Ammon's horn (tissue), 1 donor: Measurements from ENCODE around the gene LRRC8C.

ENCODE experiments used
- DNase-seq: peaks from one replicate; pipeline ENCODE4 v3.0.0-alpha.2; 2016; ENCODE audit warnings: low spot score

Gene LRRC8C

GRCh38 chr1:89633800-89634625 lies 1.1 kb downstream of the LRRC8C start:
- no peak for DNase-seq

- no peak for DNase-seq
Measured at GRCh38 chr1:89635825-89636815, 3.2 kb downstream of the LRRC8C start.

- no peak for DNase-seq
Measured at GRCh38 chr1:89637496-89637895, 4.6 kb downstream of the LRRC8C start.

GRCh38 chr1:89640440-89640839 lies 7.5 kb downstream of the LRRC8C start:
- DNase-seq, result no peak

- no peak for DNase-seq
Measured at GRCh38 chr1:89641781-89642180, 8.9 kb downstream of the LRRC8C start.

GRCh38 chr1:89643577-89643976 lies 10.7 kb downstream of the LRRC8C start:
- no peak for DNase-seq

GRCh38 chr1:89644119-89644814 lies 11.3 kb downstream of the LRRC8C start:
- DNase-seq, result no peak

- DNase-seq, result no peak
Measured at GRCh38 chr1:89646259-89646658, 13.3 kb downstream of the LRRC8C start.

- no peak for DNase-seq
Measured at GRCh38 chr1:89649783-89650182, 16.9 kb downstream of the LRRC8C start.

- no peak for DNase-seq
Measured at GRCh38 chr1:89652373-89652772, 19.5 kb downstream of the LRRC8C start.

- DNase-seq, result no peak
Measured at GRCh38 chr1:89657886-89658285, 25.0 kb downstream of the LRRC8C start.

- DNase-seq, result no peak
Measured at GRCh38 chr1:89659322-89660081, 26.6 kb downstream of the LRRC8C start.

GRCh38 chr1:89660224-89661061 lies 27.5 kb downstream of the LRRC8C start:
- DNase-seq, result no peak

GRCh38 chr1:89665941-89666340 lies 33.0 kb downstream of the LRRC8C start:
- DNase-seq, result no peak

GRCh38 chr1:89666640-89667039 lies 33.7 kb downstream of the LRRC8C start:
- no peak for DNase-seq

- no peak for DNase-seq
Measured at GRCh38 chr1:89667691-89668090, 34.8 kb downstream of the LRRC8C start.

- no peak for DNase-seq
Measured at GRCh38 chr1:89668961-89669360, 36.0 kb downstream of the LRRC8C start.

GRCh38 chr1:89669441-89669840 lies 36.5 kb downstream of the LRRC8C start:
- no peak for DNase-seq

- DNase-seq, result no peak
Measured at GRCh38 chr1:89670163-89670562, 37.2 kb downstream of the LRRC8C start.

- DNase-seq, result no peak
Measured at GRCh38 chr1:89670711-89671110, 37.8 kb downstream of the LRRC8C start.
